Stimulated activated CD8-positive, alpha-beta memory T cell treated with anti-CD3 and anti-CD28 coated beads, Interleukin-7, amount 100 ng/mL, for 24 hours (primary cell): ENCODE data around the gene SH3D19.

Experiments used
- DNase-seq: peaks from one replicate; pipeline ENCODE4 v3.0.0-alpha.2; 2020; ENCODE audit warnings: low read depth

The SH3D19 gene

GRCh38 chr4:151231915-151232595 is 93.3 kb downstream of the SH3D19 start:
- no peak for DNase-seq

- DNase-seq = no peak
These were observed 97.0 kb downstream of the SH3D19 start for GRCh38 chr4:151228189-151229119.

GRCh38 chr4:151227731-151228130 is 97.7 kb downstream of the SH3D19 start:
- no peak for DNase-seq

GRCh38 chr4:151227172-151227571 is 98.2 kb downstream of the SH3D19 start:
- no peak for DNase-seq

GRCh38 chr4:151226004-151226932 is 99.1 kb downstream of the SH3D19 start:
- DNase-seq = no peak

GRCh38 chr4:151223465-151223864 is 101.9 kb downstream of the SH3D19 start:
- DNase-seq = no peak

- DNase-seq = no peak
These were observed 105.5 kb downstream of the SH3D19 start for GRCh38 chr4:151219948-151220347.

- no peak for DNase-seq
These were observed 106.3 kb downstream of the SH3D19 start for GRCh38 chr4:151219091-151219490.

GRCh38 chr4:151218343-151218742 is 107.1 kb downstream of the SH3D19 start:
- no peak for DNase-seq

- DNase-seq = no peak
These were observed 108.1 kb downstream of the SH3D19 start for GRCh38 chr4:151217326-151217725.

- DNase-seq = no peak
These were observed 110.1 kb downstream of the SH3D19 start for GRCh38 chr4:151215295-151215694.

GRCh38 chr4:151207868-151208267 is 117.5 kb downstream of the SH3D19 start:
- no peak for DNase-seq

GRCh38 chr4:151207186-151207585 is 118.2 kb downstream of the SH3D19 start:
- no peak for DNase-seq

GRCh38 chr4:151206241-151207005 is 119.0 kb downstream of the SH3D19 start:
- DNase-seq = no peak

GRCh38 chr4:151205722-151206121 is 119.7 kb downstream of the SH3D19 start:
- DNase-seq = no peak

- no peak for DNase-seq
These were observed 120.4 kb downstream of the SH3D19 start for GRCh38 chr4:151204925-151205524.

- no peak for DNase-seq
These were observed 122.5 kb downstream of the SH3D19 start for GRCh38 chr4:151202851-151203455.

GRCh38 chr4:151202381-151202780 is 123.0 kb downstream of the SH3D19 start:
- no peak for DNase-seq

- no peak for DNase-seq
These were observed 125.8 kb downstream of the SH3D19 start for GRCh38 chr4:151199319-151200190.

- DNase-seq = no peak
These were observed 126.7 kb downstream of the SH3D19 start for GRCh38 chr4:151198748-151199147.
